ENCODE measurements around the gene CLBA1.
"Not testable (repeated sequence)": the region's sequence is repeated elsewhere in the genome, so short reads cannot be mapped to it uniquely, and the experiment has no call there.

CLBA1 gene

DNA sequence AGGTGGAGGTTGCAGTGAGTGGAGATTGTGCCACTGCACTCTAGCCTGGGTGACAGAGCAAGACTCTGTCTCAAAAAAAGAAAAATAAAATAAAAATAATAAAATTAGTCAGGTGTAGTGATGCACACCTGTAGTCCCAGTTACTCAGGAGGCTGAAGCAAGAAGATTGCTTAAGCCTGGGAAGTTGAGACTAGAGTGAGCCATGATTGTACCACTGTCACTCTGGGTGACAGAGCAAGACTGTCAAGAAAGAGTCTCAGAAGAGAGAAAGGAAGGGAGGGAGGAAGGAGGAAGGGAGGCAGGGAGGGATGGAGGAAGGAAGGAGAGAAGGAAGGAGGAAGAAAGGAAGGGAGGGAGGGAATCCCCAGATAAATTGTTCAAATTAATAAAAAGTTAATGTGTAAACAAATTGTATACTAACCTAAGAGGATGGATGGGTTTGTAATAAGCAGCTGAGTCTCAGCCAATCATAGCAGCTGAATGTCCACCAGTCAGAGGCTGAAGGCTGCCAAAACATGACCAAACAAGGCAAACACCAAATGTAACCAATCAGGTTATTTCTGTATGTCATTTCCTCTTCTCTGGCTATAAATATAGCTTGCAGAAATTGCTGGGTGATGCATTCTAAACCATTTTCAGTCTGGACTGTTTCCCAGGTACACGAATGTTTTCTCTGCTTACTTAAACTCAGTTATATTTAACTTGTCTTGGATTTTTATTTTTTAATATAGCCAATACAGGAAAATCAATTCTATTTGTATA is 41.4 kb downstream of the CLBA1 start:
- no peak for DNase-seq

DNA sequence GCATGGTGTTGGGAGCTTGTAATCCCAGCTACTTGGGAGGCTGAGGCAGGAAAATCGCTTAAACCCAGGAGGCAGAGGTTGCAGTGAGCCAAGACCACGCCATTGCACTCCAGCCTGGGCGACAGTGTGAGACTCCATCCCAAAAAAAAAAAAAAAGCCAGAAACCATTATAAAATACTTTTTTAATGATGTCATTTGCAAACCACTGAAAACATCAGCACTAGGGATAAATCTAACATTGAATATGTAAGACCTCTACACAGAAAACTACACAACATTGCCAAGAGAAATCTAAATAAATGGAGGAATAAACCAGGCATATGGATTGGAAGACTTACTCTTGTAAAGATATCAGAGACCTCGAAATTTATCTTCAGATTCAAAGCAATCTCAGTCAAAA is 42.1 kb downstream of the CLBA1 start:
- DNase-seq: not testable (repeated sequence)

DNA sequence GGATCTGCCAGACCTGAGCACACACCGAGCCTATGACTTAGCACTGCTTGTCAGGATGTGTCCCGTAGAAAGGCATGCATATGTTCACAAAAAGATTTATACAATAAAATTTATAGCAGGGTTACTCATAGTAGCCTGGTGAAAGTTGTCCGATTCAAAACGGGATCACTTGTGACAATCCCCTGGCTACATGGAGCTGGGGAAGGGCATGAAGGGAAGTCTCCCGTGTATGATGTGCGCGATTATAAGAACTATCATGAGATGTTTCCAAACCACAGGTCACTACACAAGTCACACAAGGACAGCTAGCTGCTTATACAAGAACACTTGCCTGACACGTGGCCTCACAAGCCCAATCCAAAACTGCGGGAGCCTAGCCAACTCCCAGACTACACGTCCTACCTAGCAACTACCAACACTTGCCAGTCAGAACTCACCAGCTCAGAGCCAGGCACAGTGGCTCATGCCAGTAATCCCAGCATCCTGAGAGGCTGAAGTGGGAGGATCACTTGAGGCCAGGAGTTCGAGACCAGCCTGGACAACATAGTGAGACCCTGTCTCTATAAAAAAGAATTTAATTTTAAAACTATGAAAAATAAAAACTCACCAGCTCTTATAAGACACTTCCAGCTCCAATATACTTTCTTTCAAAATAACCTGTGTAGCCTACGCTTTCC is 42.8 kb downstream of the CLBA1 start:
- no peak for DNase-seq

GRCh38 chr14:105029402-105029801 is 43.8 kb downstream of the CLBA1 start:
- no peak for DNase-seq

DNA sequence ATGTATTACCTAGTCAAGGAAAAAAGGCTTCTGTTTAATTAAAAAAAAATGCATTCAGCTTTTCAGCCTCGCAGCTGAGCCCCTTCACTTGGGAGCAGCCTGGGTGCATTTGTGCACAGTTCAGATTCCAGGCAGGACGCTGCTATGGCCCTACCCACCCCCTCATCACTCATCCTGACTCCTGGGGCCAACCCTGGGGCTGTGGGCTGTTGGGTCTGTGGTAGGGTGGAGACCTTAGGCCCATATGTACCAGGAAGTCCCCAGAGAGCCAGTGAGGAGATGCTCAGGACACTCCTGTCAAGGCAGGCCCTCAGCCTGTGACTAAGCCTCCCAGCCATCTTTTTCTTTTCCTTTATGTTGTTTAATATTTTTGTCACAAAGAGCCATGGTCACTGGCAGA is 44.6 kb downstream of the CLBA1 start:
- DNase-seq: no peak

DNA sequence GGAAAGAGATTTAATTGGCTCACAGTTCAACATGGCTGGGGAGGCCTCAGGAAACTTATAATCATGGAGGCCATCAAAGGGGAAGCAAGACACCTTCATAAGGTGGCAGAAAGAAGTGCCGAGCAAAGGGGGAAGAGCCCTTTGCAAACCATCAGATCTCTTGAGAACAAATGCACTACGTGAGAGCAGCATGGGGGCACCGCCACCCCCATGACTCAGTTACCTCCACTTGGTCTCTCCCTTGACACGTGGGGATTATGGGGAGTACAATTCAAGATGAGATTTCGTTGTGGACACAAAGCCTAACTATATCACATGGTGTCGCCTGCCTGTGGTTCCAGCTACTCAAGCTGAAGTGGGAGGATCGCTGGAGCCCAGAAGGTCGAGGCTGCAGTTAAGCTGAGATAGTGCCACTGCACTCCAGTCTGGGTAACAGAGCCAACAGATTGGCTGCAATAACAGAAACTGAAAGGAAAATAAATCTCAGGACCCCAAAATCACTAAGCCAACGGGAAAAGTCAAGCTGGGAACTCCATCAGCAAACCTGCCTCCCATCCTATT is 45.3 kb downstream of the CLBA1 start:
- no peak for DNase-seq

DNA sequence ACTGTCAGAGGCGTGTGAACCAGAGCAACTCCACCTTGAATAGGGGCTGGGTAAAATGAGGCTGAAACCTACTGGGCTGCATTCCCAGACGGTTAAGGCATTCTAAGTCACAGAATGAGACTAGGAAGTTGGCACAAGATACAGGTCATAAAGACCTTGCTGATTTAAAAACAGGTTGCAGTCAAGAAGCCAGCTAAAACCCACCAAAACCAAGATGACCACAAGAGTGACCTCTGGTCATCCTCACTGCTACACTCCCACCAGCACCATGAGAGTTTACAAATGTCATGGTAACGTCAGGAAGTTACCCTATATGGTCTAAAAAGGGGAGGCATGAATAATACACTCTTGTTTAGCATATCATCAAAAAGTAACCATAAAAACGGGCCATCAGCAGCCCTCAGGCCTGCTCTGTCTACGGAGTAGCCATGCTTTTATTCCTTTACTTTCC is 46.9 kb downstream of the CLBA1 start:
- DNase-seq: not testable (repeated sequence)

- DNase-seq: not testable (repeated sequence)
Measured at GRCh38 chr14:105033412-105033900, 47.9 kb downstream of the CLBA1 start.

- no peak for DNase-seq
Measured at GRCh38 chr14:105034315-105035039, 48.9 kb downstream of the CLBA1 start.

- DNase-seq: not testable (repeated sequence)
Measured at GRCh38 chr14:105035616-105036015, 50.0 kb downstream of the CLBA1 start.

- no peak for DNase-seq
Measured at GRCh38 chr14:105039458-105040205, 54.0 kb downstream of the CLBA1 start.

DNA sequence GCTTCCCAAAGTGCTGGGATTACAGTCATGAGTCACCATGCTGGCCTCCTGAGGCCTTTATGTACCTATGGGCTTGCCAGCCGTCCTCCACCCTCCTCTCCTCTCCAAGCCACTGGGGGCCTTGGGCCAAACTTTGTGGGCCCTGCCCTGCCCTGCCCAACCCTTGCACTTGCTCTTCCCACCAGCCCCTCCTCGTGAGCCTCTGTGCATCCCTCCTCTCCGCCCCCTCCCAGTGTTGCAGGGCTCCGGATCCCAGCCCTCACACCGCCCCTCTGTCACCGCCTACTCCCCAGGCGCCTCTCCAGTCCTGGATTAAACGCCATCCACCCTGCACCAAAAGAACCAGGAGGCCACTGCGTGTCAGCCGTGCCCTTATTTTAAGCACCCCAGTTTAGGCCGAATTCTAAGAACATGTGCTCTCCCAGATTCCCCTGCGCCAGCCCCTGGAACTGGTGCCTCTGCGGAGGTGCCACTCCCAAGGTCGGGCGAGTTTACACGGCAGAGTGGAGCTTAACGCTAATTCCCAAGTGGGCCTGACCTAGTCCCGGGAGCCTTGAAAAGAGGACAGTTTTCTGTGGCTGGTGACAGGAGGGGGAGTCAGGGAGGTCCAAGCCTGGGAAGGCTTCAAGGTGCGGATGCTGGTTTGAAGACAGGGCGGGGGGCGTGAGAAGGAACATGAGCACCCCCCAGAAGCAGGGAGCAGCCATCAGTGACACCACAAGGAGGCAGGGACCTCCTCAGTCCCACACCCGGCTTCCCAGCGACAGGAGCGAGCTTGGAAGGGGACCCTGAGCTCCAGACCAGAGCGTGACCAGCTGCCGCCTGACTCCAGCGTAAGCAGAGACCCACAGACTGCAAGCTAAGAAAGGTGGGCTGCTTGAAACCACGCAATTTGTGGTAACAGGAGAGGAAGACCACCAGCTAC is 56.5 kb downstream of the CLBA1 start:
- DNase-seq: no peak

DNA sequence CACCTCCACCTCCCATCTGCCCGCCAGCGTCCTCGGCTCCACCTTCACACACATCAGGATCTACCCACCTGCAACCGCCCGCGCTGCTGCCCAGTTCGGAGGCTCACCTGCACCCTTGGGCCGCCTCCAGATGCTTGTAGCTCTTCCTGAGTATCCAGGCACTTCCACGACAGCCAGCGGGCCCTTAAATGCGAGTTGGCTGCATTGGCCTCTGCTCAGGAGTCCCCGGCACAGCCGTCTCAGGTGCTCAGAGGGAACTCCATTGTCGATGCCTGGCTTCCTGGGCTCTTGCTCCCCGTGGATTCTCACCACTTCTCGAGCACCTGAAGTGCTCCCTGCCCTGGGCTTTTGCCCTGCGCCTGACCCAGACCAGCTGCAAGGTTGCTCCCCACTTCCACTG is 57.2 kb downstream of the CLBA1 start:
- no peak for DNase-seq

GRCh38 chr14:105043641-105044040 is 58.1 kb downstream of the CLBA1 start:
- DNase-seq: no peak
